GM12878 (cell line): ENCODE results near the gene NOS1. TPM values are rescaled to one million over a fixed set of nuclear protein-coding genes. Genes with fewer than 3 reads are reported as not detected.

Experiments used
- EZH2 ChIP-seq: IDR thresholded peaks from 2 replicates; pipeline ENCODE4 v1.6.1; 2012; ENCODE audit warnings: low read depth, mild to moderate bottlenecking, control low read depth, inconsistent platforms, low read length, borderline replicate concordance; ENCODE audit not compliant: control insufficient read depth
- IKZF2 ChIP-seq, 2 experiments: fragments of 450-650 bp; IDR thresholded peaks; 2 replicates each; pipeline ENCODE4 v1.6.1; 2017; ENCODE audit warnings: mild to moderate bottlenecking in 2 of 2, moderate library complexity in 2 of 2
- NR2C2 ChIP-seq: IDR thresholded peaks from 2 replicates; pipeline ENCODE4 v1.6.1; 2011; ENCODE audit warnings: borderline replicate concordance, low read depth; ENCODE audit not compliant: control insufficient read depth, insufficient read length
- NR2F1 ChIP-seq: fragments of 450-650 bp; conservative IDR thresholded peaks from 2 replicates; pipeline ENCODE4 v1.6.1; 2017; ENCODE audit warnings: mild to moderate bottlenecking
- RB1 ChIP-seq: fragments of 450-650 bp; formaldehyde crosslinking; IDR thresholded peaks from 2 replicates; pipeline ENCODE4 v1.6.1; 2017; ENCODE audit warnings: mild to moderate bottlenecking, borderline replicate concordance
- RFX5 ChIP-seq: IDR thresholded peaks from 2 replicates; pipeline ENCODE4 v1.6.1; 2011; ENCODE audit warnings: low read depth, low read length, improper control_type of control experiment
- SMAD1 ChIP-seq: fragments of 450-650 bp; IDR thresholded peaks from 2 replicates; pipeline ENCODE4 v1.6.1; 2018; ENCODE audit warnings: mild to moderate bottlenecking, low read depth; ENCODE audit not compliant: partially characterized antibody
- SRF ChIP-seq, 2 experiments: IDR thresholded peaks; 2 replicates each; pipeline ENCODE4 v1.6.1; 2011; ENCODE audit warnings: low read depth in 2 of 2, low read length in 2 of 2, mild to moderate bottlenecking in 1 of 2, moderate library complexity in 1 of 2
- polyA plus RNA-seq, 11 experiments: library from polyadenylated mRNA; depleted of rRNA in 4 of 11; unstranded in 6 of 11; stranded (reverse) in 5 of 11; fragments of >200 nt; fragmentation: Nextera tagmentation in 4 of 11; fragmentation: Illumina TruSeq in 1 of 11; extraction: Ambion mirVana in 4 of 11; extraction: Trizol in 1 of 11; gene quantifications; 1 replicate in 1 of 11; 2 replicates in 10 of 11; pipeline versions ENCODE4 v1.2.1 to v1.2.3, GENCODE V29; 2011 to 2016; ENCODE audit warnings: inconsistent platforms in 2 of 11, missing spikeins in 2 of 11, low read depth in 1 of 11
- total RNA-seq, 4 experiments: library from RNA; depleted of rRNA in 3 of 4; stranded (reverse); fragments of >200 nt in 3 of 4; fragmentation: Illumina TruSeq in 1 of 4; extraction: Trizol in 1 of 4; gene quantifications; 2 replicates each; pipeline versions ENCODE4 v1.2.1 to v1.2.3, GENCODE V29; 2013 to 2021
- TF ChIP-seq, protein P1 (sequence below): fragments of 450-650 bp; formaldehyde crosslinking; IDR thresholded peaks from 2 replicates; pipeline ENCODE4 v1.4.0; 2020; ENCODE audit warnings: mild to moderate bottlenecking, moderate library complexity
- TF ChIP-seq, protein P2 (sequence below): IDR thresholded peaks from 2 replicates; pipeline ENCODE4 v1.6.1; 2011; ENCODE audit warnings: borderline replicate concordance, low read depth, mild to moderate bottlenecking, moderate library complexity, mixed read lengths, low read length; ENCODE audit not compliant: insufficient read depth; ENCODE audit errors: extremely low read length

Gene NOS1
- total and polyA plus RNA-seq, 10 of the 15 experiments (the other 5 are each of a cell fraction or from before 2014, with no cell fraction given), result under 0.01 to 0.04 (median 0.01) TPM; not detected in 7

DNA sequence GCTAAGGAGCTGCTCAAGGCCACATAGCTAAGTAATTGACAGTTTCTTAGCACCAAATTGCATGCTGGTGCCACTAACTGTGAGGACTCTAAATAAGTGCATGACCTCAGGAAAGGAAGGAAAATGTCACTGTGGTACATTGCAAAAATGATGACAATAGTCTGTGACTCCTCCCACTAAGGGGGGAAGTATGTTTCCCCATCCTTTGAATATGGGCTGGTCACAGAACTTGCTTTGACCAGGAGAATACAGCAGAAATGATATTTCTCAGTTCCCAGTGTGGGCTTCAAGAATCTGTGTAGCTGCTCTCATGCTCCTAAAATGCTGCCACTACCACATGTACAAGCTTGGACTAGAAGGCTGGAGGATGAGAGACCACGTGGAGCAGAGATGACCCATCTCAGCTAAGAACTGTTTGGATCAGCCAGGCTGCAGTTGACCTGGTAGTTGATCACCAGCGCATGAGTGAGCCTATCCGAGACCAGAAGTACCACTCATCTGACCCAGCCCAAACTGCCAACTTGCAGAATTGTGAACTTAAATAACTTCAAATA is 42.2 kb upstream of the NOS1 start (continued):
- TF ChIP-seq, protein P1, sequence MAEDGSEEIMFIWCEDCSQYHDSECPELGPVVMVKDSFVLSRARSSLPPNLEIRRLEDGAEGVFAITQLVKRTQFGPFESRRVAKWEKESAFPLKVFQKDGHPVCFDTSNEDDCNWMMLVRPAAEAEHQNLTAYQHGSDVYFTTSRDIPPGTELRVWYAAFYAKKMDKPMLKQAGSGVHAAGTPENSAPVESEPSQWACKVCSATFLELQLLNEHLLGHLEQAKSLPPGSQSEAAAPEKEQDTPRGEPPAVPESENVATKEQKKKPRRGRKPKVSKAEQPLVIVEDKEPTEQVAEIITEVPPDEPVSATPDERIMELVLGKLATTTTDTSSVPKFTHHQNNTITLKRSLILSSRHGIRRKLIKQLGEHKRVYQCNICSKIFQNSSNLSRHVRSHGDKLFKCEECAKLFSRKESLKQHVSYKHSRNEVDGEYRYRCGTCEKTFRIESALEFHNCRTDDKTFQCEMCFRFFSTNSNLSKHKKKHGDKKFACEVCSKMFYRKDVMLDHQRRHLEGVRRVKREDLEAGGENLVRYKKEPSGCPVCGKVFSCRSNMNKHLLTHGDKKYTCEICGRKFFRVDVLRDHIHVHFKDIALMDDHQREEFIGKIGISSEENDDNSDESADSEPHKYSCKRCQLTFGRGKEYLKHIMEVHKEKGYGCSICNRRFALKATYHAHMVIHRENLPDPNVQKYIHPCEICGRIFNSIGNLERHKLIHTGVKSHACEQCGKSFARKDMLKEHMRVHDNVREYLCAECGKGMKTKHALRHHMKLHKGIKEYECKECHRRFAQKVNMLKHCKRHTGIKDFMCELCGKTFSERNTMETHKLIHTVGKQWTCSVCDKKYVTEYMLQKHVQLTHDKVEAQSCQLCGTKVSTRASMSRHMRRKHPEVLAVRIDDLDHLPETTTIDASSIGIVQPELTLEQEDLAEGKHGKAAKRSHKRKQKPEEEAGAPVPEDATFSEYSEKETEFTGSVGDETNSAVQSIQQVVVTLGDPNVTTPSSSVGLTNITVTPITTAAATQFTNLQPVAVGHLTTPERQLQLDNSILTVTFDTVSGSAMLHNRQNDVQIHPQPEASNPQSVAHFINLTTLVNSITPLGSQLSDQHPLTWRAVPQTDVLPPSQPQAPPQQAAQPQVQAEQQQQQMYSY, result no peak
- TF ChIP-seq SMAD1 (no peak), EZH2 (no peak), NR2C2 (no peak), RFX5 (no peak), NR2F1 (no peak), SRF (IDR thresholded peaks at IDR 0.05; ENCODE audit: low read depth in 2 of 2, low read length in 2 of 2) (no peak), RB1 (no peak), IKZF2 (IDR thresholded peaks at IDR 0.05) (no peak)
- TF ChIP-seq, protein P2, sequence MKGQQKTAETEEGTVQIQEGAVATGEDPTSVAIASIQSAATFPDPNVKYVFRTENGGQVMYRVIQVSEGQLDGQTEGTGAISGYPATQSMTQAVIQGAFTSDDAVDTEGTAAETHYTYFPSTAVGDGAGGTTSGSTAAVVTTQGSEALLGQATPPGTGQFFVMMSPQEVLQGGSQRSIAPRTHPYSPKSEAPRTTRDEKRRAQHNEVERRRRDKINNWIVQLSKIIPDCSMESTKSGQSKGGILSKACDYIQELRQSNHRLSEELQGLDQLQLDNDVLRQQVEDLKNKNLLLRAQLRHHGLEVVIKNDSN, result no peak
